MCF 10A (cell line): ENCODE measurements around the gene BSCL2. TPM values are rescaled to one million over a fixed set of nuclear protein-coding genes. Genes with fewer than 3 reads are reported as not detected.
"Not testable (repeated sequence)": the region's sequence is repeated elsewhere in the genome, so short reads cannot be mapped to it uniquely, and the experiment has no call there.

ENCODE experiments used
- BruUV-seq: library from RNA; stranded (reverse); fragments of 400-500 nt; replicated peaks from 2 replicates; lab custom pipeline; 2021; lab: Mats Ljungman, UMichigan
- CTCF ChIA-PET: fragments of 300-600 bp; sonication (Branson Sonifier 250); formaldehyde crosslinking; extraction: SDS; loops from one replicate; lab custom pipeline; 2021; ENCODE audit warnings: antibody characterized with exemption, inconsistent platforms; lab: Yijun Ruan, JAX
- POLR2A ChIA-PET: fragments of 300-600, 350-650 bp; sonication (Branson Sonifier 250); formaldehyde crosslinking; extraction: SDS; loops from one replicate; lab custom pipeline; 2020; ENCODE audit warnings: antibody characterized with exemption, inconsistent platforms; lab: Yijun Ruan, JAX
- DNase-seq: peaks from one replicate; pipeline ENCODE4 v3.0.0-alpha.2; 2018; ENCODE audit not compliant: unreplicated experiment
- H3K27ac Mint-ChIP-seq: one replicate; pipeline ENCODE4 v1.8.0; 2022; ENCODE audit warnings: mild to moderate bottlenecking, low read depth, mixed read lengths; ENCODE audit not compliant: unreplicated experiment
- H3K27me3 Mint-ChIP-seq: one replicate; pipeline ENCODE4 v1.8.0; 2022; ENCODE audit warnings: mixed read lengths; ENCODE audit not compliant: insufficient read depth, unreplicated experiment
- H3K36me3 Mint-ChIP-seq: one replicate; pipeline ENCODE4 v1.8.0; 2022; ENCODE audit warnings: mild to moderate bottlenecking, moderate library complexity, mixed read lengths; ENCODE audit not compliant: insufficient read depth, unreplicated experiment
- H3K4me1 Mint-ChIP-seq: one replicate; pipeline ENCODE4 v1.8.0; 2022; ENCODE audit warnings: mixed read lengths; ENCODE audit not compliant: insufficient read depth, unreplicated experiment
- H3K4me3 Mint-ChIP-seq: one replicate; pipeline ENCODE4 v1.8.0; 2022; ENCODE audit warnings: mild to moderate bottlenecking, moderate library complexity, mixed read lengths; ENCODE audit not compliant: unreplicated experiment
- H3K9me3 Mint-ChIP-seq: one replicate; pipeline ENCODE4 v1.8.0; 2022; ENCODE audit warnings: mixed read lengths; ENCODE audit not compliant: unreplicated experiment
- intact Hi-C: fragments of 100-400 bp; cut with micrococcal nuclease; formaldehyde crosslinking; loops from 2 replicates; pipeline ENCODE4 v1.14.1; 2022
- total RNA-seq: library from RNA; stranded (reverse); gene quantifications from 2 replicates; pipeline ENCODE4 v1.2.3, GENCODE V29; 2022
- TF ChIP-seq, protein P1 (sequence below): fragments of 200-600 bp; IDR thresholded peaks from one replicate; pipeline ENCODE4 v1.8.0; 2022; ENCODE audit warnings: antibody characterized with exemption, mild to moderate bottlenecking; ENCODE audit not compliant: unreplicated experiment

The BSCL2 gene
- total RNA-seq, 1 experiment from 2014 or later: 33.1 TPM

DNA sequence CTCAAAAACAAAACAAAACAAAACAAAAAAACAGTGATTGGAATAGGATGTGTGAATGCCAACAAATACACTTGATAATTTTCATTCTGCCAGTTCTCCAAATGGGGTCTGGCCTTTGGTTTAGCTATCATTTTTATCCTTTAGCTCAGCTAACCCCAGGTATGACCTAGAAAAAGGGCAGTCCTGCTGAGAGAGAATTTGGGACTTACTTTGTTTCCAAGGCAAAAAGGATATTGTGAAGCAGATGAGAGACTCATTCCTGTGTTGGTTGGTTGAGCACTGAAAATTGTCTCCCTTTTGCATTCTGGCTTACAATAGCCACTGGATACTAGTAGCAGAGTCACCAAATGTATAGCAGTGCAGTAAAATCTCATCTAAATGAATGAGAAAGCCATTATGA is 30.0 kb upstream of the BSCL2 start:
- ChIA-PET POLR2A (interaction anchor here (1.0 to 3.4 kb wide), 3 partner anchors 9 to 16 kb away, joined by 5 to 15 read pairs (median 6); partner anchors contain the start of genes HNRNPUL2, TTC9C and ZBTB3), CTCF (no interaction called here)
- Mint-ChIP-seq H3K9me3 (no peaks in the 10 kb centered on the region), H3K36me3 (peaks cover 89% of the 10 kb centered on the region), H3K4me1 (no peaks in the 10 kb centered on the region), H3K27ac (no peak overlapping the region), H3K4me3 (no peak overlapping the region), H3K27me3 (no peaks in the 10 kb centered on the region)
- intact Hi-C loops: no loop called here
- TF ChIP-seq, protein P1, sequence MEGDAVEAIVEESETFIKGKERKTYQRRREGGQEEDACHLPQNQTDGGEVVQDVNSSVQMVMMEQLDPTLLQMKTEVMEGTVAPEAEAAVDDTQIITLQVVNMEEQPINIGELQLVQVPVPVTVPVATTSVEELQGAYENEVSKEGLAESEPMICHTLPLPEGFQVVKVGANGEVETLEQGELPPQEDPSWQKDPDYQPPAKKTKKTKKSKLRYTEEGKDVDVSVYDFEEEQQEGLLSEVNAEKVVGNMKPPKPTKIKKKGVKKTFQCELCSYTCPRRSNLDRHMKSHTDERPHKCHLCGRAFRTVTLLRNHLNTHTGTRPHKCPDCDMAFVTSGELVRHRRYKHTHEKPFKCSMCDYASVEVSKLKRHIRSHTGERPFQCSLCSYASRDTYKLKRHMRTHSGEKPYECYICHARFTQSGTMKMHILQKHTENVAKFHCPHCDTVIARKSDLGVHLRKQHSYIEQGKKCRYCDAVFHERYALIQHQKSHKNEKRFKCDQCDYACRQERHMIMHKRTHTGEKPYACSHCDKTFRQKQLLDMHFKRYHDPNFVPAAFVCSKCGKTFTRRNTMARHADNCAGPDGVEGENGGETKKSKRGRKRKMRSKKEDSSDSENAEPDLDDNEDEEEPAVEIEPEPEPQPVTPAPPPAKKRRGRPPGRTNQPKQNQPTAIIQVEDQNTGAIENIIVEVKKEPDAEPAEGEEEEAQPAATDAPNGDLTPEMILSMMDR: no peak
- BruUV-seq: no TSS peak
- no peak for DNase-seq

DNA sequence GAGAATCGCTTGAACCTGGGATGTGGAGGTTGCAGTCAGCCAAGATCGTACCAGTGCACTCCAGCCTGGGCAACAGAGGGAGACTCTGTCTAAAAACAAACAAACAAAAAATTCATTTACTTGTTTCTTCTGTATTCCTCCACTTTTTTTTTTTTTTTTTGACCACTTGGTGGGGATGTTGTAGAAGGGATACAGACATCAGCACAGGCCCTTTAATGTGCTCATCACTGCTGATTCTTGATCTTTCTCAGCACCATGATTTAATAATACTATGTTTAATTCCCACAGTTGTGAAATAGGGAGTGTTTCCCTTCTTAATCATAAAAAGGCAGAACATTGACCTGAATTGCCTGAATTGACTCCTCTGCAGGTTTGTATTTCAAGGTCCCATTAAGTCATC is 25.6 kb upstream of the BSCL2 start:
- Mint-ChIP-seq H3K36me3 (peaks cover 70% of the 10 kb centered on the region), H3K9me3 (no peaks in the 10 kb centered on the region), H3K27me3 (no peaks in the 10 kb centered on the region), H3K4me3 (no peak overlapping the region), H3K4me1 (no peaks in the 10 kb centered on the region), H3K27ac (no peak overlapping the region)
- intact Hi-C loops: loop anchor here (1.0 to 2.0 kb wide), 3 partner anchors 36 to 108 kb away; partner anchors contain the start of gene TMEM179B
- no TSS peak for BruUV-seq
- ChIA-PET CTCF (interaction anchor here (0.6 to 1.6 kb wide), 9 partner anchors 9 to 127 kb away, joined by 3 to 8 read pairs (median 4); partner anchors contain the start of gene TMEM179B), POLR2A (interaction anchor here (0.9 to 1.3 kb wide), 2 partner anchors 55 to 108 kb away, joined by 3 to 4 read pairs; partner anchors contain the start of gene TMEM179B)
- TF ChIP-seq, protein P1: peak; percentile 42
- DNase-seq: peak; percentile 57

DNA sequence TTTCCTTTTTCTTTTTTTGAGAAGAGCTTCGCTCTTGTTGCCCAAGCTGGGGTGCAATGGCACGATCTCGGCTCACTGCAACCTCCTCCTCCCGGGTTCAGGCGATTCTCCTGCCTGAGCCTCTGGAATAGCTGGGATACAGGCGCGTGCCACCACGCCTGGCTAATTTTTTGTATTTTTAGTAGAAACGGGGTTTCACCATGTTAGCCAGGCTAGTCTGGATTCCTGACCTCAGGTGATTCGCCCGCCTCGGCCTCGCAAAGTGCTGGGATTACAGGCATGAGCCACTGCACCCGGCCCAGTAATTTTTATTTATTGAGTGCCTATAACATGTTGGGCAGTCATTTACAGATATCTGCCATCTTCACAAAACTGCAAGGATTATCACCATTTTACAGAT is 22.9 kb upstream of the BSCL2 start:
- Mint-ChIP-seq H3K27ac (peak overlapping the region; percentile 54), H3K36me3 (peaks cover 65% of the 10 kb centered on the region), H3K4me3 (peak overlapping the region; percentile 92)
- DNase-seq, H3K4me1 Mint-ChIP-seq, intact Hi-C loops, H3K9me3 Mint-ChIP-seq, BruUV-seq, H3K27me3 Mint-ChIP-seq: not testable (repeated sequence)
- POLR2A ChIA-PET: interaction anchor here (0.6 to 10.3 kb wide), 23 partner anchors 18 to 204 kb away, joined by 3 to 197 read pairs (median 19); partner anchors contain the start of genes B3GAT3, BSCL2, C11orf98 and CSKMT
- CTCF ChIA-PET: interaction anchor here (1.0 to 1.7 kb wide), 5 partner anchors 23 to 131 kb away, joined by 3 to 9 read pairs (median 3); no protein-coding TSS in a partner anchor

DNA sequence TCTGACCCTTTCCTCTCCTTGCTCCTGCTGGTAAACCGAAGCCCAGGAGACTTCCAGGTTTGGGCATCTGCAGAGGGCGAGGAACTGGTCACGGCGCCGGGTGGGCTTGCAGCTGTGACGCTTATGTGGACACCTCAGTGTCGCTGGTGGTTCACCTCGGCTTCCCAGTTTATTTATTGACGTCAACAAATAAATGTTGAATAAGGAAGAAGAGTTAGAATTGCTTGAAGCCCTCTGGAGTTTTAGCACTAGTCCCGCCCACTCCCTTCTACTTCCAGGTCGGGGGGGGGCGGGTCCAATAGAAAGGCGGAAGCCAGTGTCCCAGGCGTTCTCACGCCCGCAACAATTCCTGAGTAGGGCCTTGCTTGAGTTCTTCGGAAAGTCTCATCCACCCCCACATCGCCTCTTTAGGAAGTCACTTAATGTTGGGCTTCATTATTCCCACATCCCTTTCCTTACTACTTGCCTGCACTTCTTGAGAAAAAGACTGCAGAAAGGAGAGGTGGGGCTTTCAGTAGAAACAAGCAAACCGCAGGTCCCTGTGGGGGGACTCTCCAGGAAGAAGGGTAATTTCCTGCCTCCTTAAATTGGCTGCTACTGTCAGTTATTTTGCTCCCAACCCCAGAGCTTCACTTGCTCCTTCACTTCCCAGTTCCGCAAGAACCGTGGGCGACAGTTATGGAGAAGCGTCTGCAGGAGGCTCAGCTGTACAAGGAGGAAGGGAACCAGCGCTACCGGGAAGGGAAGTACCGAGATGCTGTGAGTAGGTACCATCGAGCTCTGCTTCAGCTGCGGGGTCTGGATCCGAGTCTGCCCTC is 21.2 kb upstream of the BSCL2 start, which contains the start of gene TTC9C:
TSS of gene TTC9C (plus strand) at position 316 of the 818 bp plus-strand sequence. CDS start at position 679, 363 bp downstream.
- ChIA-PET CTCF (interaction anchor here (0.7 to 1.8 kb wide), 7 partner anchors 18 to 135 kb away, joined by 3 to 5 read pairs (median 3); partner anchors contain the start of gene NXF1), POLR2A (interaction anchor here (0.6 to 10.3 kb wide), 38 partner anchors 10 to 1467 kb away, joined by 3 to 197 read pairs (median 12); partner anchors contain the start of genes AHNAK, B3GAT3, BSCL2 and C11orf98)
- TF ChIP-seq, protein P1: no peak
- peak; percentile 93 for DNase-seq
- intact Hi-C loops: loop anchor here (2.0 kb wide), 1 partner anchor 134 kb away; no protein-coding TSS in a partner anchor
- Mint-ChIP-seq H3K36me3 (peaks cover 64% of the 10 kb centered on the region), H3K27me3 (no peaks in the 10 kb centered on the region), H3K4me3 (peak within 1 kb of the TSS; percentile 92), H3K4me1 (peaks cover 16% of the 10 kb centered on the region), H3K9me3 (no peaks in the 10 kb centered on the region), H3K27ac (peak within 1 kb of the TSS; percentile 97)
- BruUV-seq: TSS peak; percentile 74
